ENCODE measurements around the gene CDC42EP5.

- TF ChIP-seq POLR2A (IDR thresholded peaks at IDR 0.05; ENCODE audit: low read depth, low read length) (no peak), POLR2AphosphoS5 (IDR thresholded peaks at IDR 0.05; ENCODE audit: low read depth, low read length) (no peak), TAF1 (IDR thresholded peaks at IDR 0.05; ENCODE audit: low read depth, low read length) (no peak), PAX5 (IDR thresholded peaks at IDR 0.05; ENCODE audit: insufficient read depth, low read length, severe bottlenecking) (no peak), SPI1 (IDR thresholded peaks at IDR 0.05; ENCODE audit: low read depth, low read length) (no peak)
These were observed 7.5 kb downstream of the CDC42EP5 start for GRCh38 chr19:54465426-54466109.

All from GM12891 (cell line).